ENCODE results near the gene TMPO. TPM values are rescaled to one million over a fixed set of nuclear protein-coding genes. Genes with fewer than 3 reads are reported as not detected.

Gene TMPO
- total RNA-seq, 3 donors from 2014 or later (not counting 1 experiment from before 2014, with no cell fraction given): 72.8 to 89.4 (median 85.5) TPM

DNA sequence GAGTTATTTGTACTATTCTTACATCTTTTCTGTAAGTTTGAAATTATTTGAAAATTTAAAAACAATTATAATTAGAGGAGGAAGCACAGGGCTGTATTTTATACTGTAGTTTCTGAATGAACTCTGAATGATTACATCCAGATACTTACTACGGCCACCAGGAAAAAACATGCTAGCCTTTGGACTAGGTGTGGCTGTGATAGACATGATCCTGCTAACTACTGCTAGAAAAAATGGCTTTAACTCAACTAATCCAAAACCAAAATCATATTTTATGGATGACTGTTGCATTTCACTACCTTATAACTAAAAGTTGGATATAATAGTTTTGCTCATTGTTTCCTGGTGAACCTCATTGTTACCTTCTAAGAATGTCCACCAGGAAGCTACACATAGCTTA, 63.0 kb downstream of the TMPO start:
- H3K4me1 Mint-ChIP-seq: no peaks in the 10 kb centered on the region
- H3K27me3 Mint-ChIP-seq (ENCODE audit: low read depth in 2 of 2): peaks cover 0 to 2% of the 10 kb centered on the region in 2 donors
- no peak overlapping the region for H3K4me3 Mint-ChIP-seq
- no CpG with 5 or more reads among the region's 1 CpG for WGBS (ENCODE audit: insufficient coverage)
- intact Hi-C loops (cut with micrococcal nuclease): no loop called here
- Histone ChIP-seq H3K9me3 (ENCODE audit: control insufficient read depth, insufficient read depth, low read length) (no peaks in the 10 kb centered on the region), H3K4me1 (ENCODE audit: control insufficient read depth, insufficient read depth, low read length) (no peaks in the 10 kb centered on the region), H3K27me3 (ENCODE audit: control insufficient read depth, insufficient read depth, low read length) (no peaks in the 10 kb centered on the region), H3K27ac (ENCODE audit: low read length) (no peak overlapping the region), H3K36me3 (ENCODE audit: control insufficient read depth, insufficient read depth, low read length) (no peaks in the 10 kb centered on the region), H3K4me3 (ENCODE audit: low read length) (no peak overlapping the region)
- H3K9me3 Mint-ChIP-seq: no peaks in the 10 kb centered on the region
- H3K36me3 Mint-ChIP-seq: no peaks in the 10 kb centered on the region
- TF ChIP-seq, protein P1, sequence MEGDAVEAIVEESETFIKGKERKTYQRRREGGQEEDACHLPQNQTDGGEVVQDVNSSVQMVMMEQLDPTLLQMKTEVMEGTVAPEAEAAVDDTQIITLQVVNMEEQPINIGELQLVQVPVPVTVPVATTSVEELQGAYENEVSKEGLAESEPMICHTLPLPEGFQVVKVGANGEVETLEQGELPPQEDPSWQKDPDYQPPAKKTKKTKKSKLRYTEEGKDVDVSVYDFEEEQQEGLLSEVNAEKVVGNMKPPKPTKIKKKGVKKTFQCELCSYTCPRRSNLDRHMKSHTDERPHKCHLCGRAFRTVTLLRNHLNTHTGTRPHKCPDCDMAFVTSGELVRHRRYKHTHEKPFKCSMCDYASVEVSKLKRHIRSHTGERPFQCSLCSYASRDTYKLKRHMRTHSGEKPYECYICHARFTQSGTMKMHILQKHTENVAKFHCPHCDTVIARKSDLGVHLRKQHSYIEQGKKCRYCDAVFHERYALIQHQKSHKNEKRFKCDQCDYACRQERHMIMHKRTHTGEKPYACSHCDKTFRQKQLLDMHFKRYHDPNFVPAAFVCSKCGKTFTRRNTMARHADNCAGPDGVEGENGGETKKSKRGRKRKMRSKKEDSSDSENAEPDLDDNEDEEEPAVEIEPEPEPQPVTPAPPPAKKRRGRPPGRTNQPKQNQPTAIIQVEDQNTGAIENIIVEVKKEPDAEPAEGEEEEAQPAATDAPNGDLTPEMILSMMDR (IDR thresholded peaks at IDR 0.05): no peak
- no peak for ATAC-seq
- H3K27ac Mint-ChIP-seq: no peak overlapping the region
- no peak for DNase-seq

DNA sequence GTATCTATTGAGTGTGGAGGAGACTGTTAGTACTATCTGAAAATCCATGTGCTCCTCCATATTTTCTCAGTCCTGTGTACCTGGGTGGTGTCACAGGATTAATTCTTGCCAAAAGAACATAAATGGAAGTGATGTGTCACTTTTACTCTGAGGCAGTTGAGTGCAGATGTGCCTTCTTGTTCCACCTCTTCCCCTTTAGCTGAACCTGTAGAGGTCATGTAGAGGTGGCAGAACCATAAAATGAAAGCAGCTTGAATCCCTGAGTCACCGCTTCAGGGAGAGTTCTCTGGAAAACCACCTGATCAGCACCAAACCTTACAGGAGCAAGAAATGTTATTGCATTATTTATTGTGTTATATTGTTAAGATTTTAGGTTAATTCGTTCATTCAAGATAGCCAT, 63.4 kb downstream of the TMPO start:
- no peak for DNase-seq
- H3K36me3 Mint-ChIP-seq: no peaks in the 10 kb centered on the region
- no peak overlapping the region for H3K4me3 ChIP-seq (ENCODE audit: low read length)
- no peaks in the 10 kb centered on the region for H3K4me1 ChIP-seq (ENCODE audit: control insufficient read depth, insufficient read depth, low read length)
- H3K27me3 ChIP-seq (ENCODE audit: control insufficient read depth, insufficient read depth, low read length): no peaks in the 10 kb centered on the region
- no peak overlapping the region for H3K4me3 Mint-ChIP-seq
- ATAC-seq: no peak
- H3K27ac Mint-ChIP-seq: no peak overlapping the region
- no peak overlapping the region for H3K27ac ChIP-seq (ENCODE audit: low read length)
- H3K4me1 Mint-ChIP-seq: no peaks in the 10 kb centered on the region
- peaks cover 0 to 2% of the 10 kb centered on the region in 2 donors for H3K27me3 Mint-ChIP-seq (ENCODE audit: low read depth in 2 of 2)
- no peaks in the 10 kb centered on the region for H3K9me3 ChIP-seq (ENCODE audit: control insufficient read depth, insufficient read depth, low read length)
- H3K9me3 Mint-ChIP-seq: no peaks in the 10 kb centered on the region
- TF ChIP-seq, protein P1 (IDR thresholded peaks at IDR 0.05): no peak
- H3K36me3 ChIP-seq (ENCODE audit: control insufficient read depth, insufficient read depth, low read length): no peaks in the 10 kb centered on the region
- no CpG with 5 or more reads among the region's 2 CpGs for WGBS (ENCODE audit: insufficient coverage)
- intact Hi-C loops (cut with micrococcal nuclease): no loop called here

DNA sequence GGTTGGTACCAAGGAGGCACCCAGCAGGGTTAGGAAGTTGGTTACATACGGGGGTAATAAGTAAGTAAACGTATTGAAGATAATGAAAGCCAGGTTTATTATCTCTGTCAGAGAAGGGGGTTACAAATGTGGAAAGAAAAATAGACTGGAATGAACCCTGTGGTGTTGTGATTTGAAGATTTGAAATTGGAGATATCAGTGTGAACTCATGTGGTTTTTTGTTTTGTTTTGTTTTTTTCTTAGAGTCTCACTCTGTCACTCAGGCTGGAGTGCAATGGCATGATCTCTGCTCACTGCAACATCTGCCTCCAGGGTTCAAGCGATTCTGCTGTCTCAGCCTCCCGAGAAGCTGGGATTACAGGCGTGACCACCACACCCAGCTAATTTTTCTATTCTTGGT, 64.0 kb downstream of the TMPO start:
- Histone ChIP-seq H3K4me1 (ENCODE audit: control insufficient read depth, insufficient read depth, low read length) (no peaks in the 10 kb centered on the region), H3K27me3 (ENCODE audit: control insufficient read depth, insufficient read depth, low read length) (no peaks in the 10 kb centered on the region), H3K4me3 (ENCODE audit: low read length) (no peak overlapping the region), H3K27ac (ENCODE audit: low read length) (no peak overlapping the region), H3K36me3 (ENCODE audit: control insufficient read depth, insufficient read depth, low read length) (no peaks in the 10 kb centered on the region), H3K9me3 (ENCODE audit: control insufficient read depth, insufficient read depth, low read length) (no peaks in the 10 kb centered on the region)
- DNase-seq (no peak), ATAC-seq (no peak)
- 91% methylated on average over 5 of the region's 5 CpGs for WGBS (ENCODE audit: insufficient coverage)
- Mint-ChIP-seq H3K4me1 (no peaks in the 10 kb centered on the region), H3K9me3 (no peaks in the 10 kb centered on the region), H3K4me3 (no peak overlapping the region), H3K36me3 (no peaks in the 10 kb centered on the region), H3K27me3 (ENCODE audit: low read depth in 2 of 2) (peaks cover 0 to 2% of the 10 kb centered on the region in 2 donors), H3K27ac (no peak overlapping the region)
- TF ChIP-seq, protein P1 (IDR thresholded peaks at IDR 0.05): no peak
- intact Hi-C loops (cut with micrococcal nuclease): no loop called here

DNA sequence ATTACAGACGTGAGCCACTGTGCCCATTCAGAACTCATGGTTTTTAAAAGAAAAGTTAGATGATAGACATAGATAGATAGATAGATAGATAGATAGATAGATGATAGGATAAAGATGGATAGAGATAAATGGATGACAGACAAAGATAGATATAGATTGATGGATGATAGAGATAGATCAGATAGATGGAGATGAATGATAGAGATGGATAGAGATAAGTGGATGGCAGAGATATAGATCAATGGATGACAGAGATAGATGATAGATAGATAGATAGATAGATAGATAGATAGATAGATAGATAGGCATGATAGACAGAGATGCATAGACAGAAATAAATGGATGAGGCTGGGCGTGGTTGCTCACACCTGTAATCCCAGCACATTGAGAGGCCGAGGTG, 64.4 kb downstream of the TMPO start:
- ATAC-seq (no peak), DNase-seq (no peak)
- no peaks in the 10 kb centered on the region for H3K9me3 ChIP-seq (ENCODE audit: control insufficient read depth, insufficient read depth, low read length)
- H3K4me1 ChIP-seq (ENCODE audit: control insufficient read depth, insufficient read depth, low read length): no peaks in the 10 kb centered on the region
- Mint-ChIP-seq H3K9me3 (no peaks in the 10 kb centered on the region), H3K36me3 (no peaks in the 10 kb centered on the region), H3K4me3 (no peak overlapping the region), H3K27me3 (ENCODE audit: low read depth in 2 of 2) (peaks cover 0 to 2% of the 10 kb centered on the region in 2 donors), H3K27ac (no peak overlapping the region), H3K4me1 (no peaks in the 10 kb centered on the region)
- H3K4me3 ChIP-seq (ENCODE audit: low read length): no peak overlapping the region
- WGBS (ENCODE audit: insufficient coverage): 91% methylated on average over 3 of the region's 3 CpGs
- H3K36me3 ChIP-seq (ENCODE audit: control insufficient read depth, insufficient read depth, low read length): no peaks in the 10 kb centered on the region
- no peak overlapping the region for H3K27ac ChIP-seq (ENCODE audit: low read length)
- TF ChIP-seq, protein P1 (IDR thresholded peaks at IDR 0.05): no peak
- H3K27me3 ChIP-seq (ENCODE audit: control insufficient read depth, insufficient read depth, low read length): no peaks in the 10 kb centered on the region
- intact Hi-C loops (cut with micrococcal nuclease): no loop called here
